Naive thymus-derived CD8-positive, alpha-beta T cell (primary cell): Measurements from ENCODE around the gene CHST10. TPM values are rescaled to one million over a fixed set of nuclear protein-coding genes. Genes with fewer than 3 reads are reported as not detected.
"Not testable (repeated sequence)": the region's sequence is repeated elsewhere in the genome, so short reads cannot be mapped to it uniquely, and the experiment has no call there.

Source experiments
- ATAC-seq, 2 donors: fragments of 150-1000 bp; cut with Tn5 transposase in 1 of 2; sonication (Bioruptor Pico), chemical (Tn5 transposase) in 1 of 2; 1 replicate in 1 of 2; 2 replicates in 1 of 2; pipeline ENCODE4 v1.10.0; 2021; ENCODE audit warnings: mild to moderate bottlenecking in 2 of 2, moderate library complexity in 2 of 2
- POLR2A ChIA-PET: fragments of 350-600 bp; sonication (Branson Sonifier 250); formaldehyde crosslinking; loops from one replicate; lab custom pipeline; 2021; ENCODE audit warnings: antibody characterized with exemption; lab: Charles Lee
- DNase-seq, 10 donors: peaks; one replicate each; pipeline versions ENCODE4 v3.0.0 to v3.0.0-alpha.2; 2020 to 2022
- H3K27ac Mint-ChIP-seq, 10 donors: one replicate each; pipeline ENCODE4 v1.8.0; 2020 to 2022; ENCODE audit warnings: mild to moderate bottlenecking in 10 of 10, mixed read lengths in 10 of 10, moderate library complexity in 4 of 10, inconsistent platforms in 1 of 10
- H3K27me3 Mint-ChIP-seq, 5 donors: one replicate each; pipeline ENCODE4 v1.8.0; 2021 to 2022; ENCODE audit warnings: mixed read lengths in 5 of 5
- H3K36me3 Mint-ChIP-seq, 3 donors: one replicate each; pipeline ENCODE4 v1.8.0; 2020 to 2022; ENCODE audit warnings: mixed read lengths in 3 of 3, mild to moderate bottlenecking in 2 of 3, inconsistent platforms in 1 of 3
- H3K4me1 Mint-ChIP-seq, 4 donors: one replicate each; pipeline ENCODE4 v1.8.0; 2021 to 2022; ENCODE audit warnings: mixed read lengths in 4 of 4
- H3K4me3 Mint-ChIP-seq, 10 donors: one replicate each; pipeline ENCODE4 v1.8.0; 2020 to 2022; ENCODE audit warnings: mild to moderate bottlenecking in 10 of 10, mixed read lengths in 10 of 10, moderate library complexity in 6 of 10, inconsistent platforms in 1 of 10
- H3K9me3 Mint-ChIP-seq, 9 donors: one replicate each; pipeline ENCODE4 v1.8.0; 2020 to 2022; ENCODE audit warnings: mixed read lengths in 9 of 9, mild to moderate bottlenecking in 3 of 9, inconsistent platforms in 1 of 9, moderate library complexity in 1 of 9
- polyA plus RNA-seq, 3 donors: library from polyadenylated mRNA; unstranded; fragments of 300-500 nt; fragmentation: Illumina TruSeq; gene quantifications; one replicate each; pipeline ENCODE4 v1.2.3, GENCODE V29; 2021
- total RNA-seq, 8 experiments: library from RNA in 2 of 8; stranded (reverse) in 2 of 8; gene quantifications; one replicate each; pipeline ENCODE4 v1.2.3 and lab custom pipeline; 2021 to 2026

The CHST10 gene
- total and polyA plus RNA-seq, 5 experiments from 2014 or later: 5.0 to 8.2 (median 6.4) TPM

DNA sequence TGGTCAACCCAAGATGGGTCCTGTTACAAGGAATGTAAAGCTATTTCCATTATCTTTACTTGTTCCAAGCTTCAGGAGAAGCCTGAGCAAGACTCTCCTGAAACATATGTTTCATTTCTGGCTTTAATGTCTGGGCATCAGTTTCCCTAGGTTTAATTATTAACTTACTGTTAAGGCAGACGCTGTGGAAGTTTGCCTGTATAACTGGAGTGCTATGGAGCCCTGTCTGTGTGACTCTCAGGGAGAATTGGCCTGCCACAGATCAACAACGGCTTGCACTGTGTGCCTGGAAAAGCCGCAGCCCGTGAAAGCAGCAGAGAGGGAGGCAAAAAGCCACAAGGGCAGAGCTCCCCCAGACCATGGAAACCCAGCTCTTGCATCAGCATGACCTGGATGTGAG is 73.0 kb downstream of the CHST10 start:
- POLR2A ChIA-PET: no interaction called here
- DNase-seq (no peak), ATAC-seq (no peak)
- Mint-ChIP-seq H3K9me3 (peaks cover 0 to 18% (median 2%) of the 10 kb centered on the region in 9 donors), H3K27ac (no peak overlapping the region), H3K4me3 (no peak overlapping the region), H3K36me3 (peaks cover 0 to 8% (median 0%) of the 10 kb centered on the region in 3 donors), H3K4me1 (no peaks in the 10 kb centered on the region), H3K27me3 (peaks cover 5 to 49% (median 18%) of the 10 kb centered on the region in 5 donors)

DNA sequence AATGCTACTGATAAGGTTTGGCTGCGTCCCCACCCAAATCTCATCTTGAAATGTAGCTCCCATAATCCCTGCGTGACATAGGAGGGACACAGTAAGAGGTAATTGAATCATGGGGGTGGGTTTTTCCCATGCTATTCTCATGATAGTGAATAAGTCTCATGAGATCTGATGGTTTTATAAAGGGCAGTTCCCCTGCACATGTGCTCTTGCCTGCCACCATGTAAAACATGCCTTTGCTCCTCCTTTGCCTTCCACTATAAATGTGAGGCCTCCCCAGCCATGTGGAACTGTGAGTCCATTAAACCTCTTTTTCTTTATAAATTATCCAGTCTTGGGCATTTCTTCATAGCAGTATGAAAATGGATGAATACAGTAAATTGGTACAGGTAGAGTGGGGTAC is 75.0 kb downstream of the CHST10 start:
- ATAC-seq, H3K27ac Mint-ChIP-seq, H3K4me3 Mint-ChIP-seq, POLR2A ChIA-PET, DNase-seq, H3K4me1 Mint-ChIP-seq, H3K36me3 Mint-ChIP-seq: not testable (repeated sequence)
- Mint-ChIP-seq H3K27me3 (peaks cover 2 to 36% (median 13%) of the 10 kb centered on the region in 5 donors), H3K9me3 (peaks cover 0 to 18% (median 2%) of the 10 kb centered on the region in 9 donors)

Other genes starting within 250 kb of the CHST10 start
- not detected for gene LONRF2, start 95.2 kb downstream of the CHST10 start, total RNA-seq
- not detected for gene LONRF2, start 95.2 kb downstream of the CHST10 start, polyA plus RNA-seq
- not detected for gene NMS, start 52.8 kb upstream of the CHST10 start, total RNA-seq
- gene NMS, start 52.8 kb upstream of the CHST10 start, polyA plus RNA-seq: not detected
- 10 to 100 TPM; 21.1 to 21.8 TPM for gene PDCL3, start 145.3 kb upstream of the CHST10 start, total RNA-seq
- gene PDCL3, start 145.3 kb upstream of the CHST10 start, polyA plus RNA-seq: 10 to 100 TPM; 54.8 to 67.4 (median 58.4) TPM